GM21786 (cell line): ENCODE results near the gene STXBP3.

Source experiments
- ATAC-seq: cut with Tn5 transposase; IDR thresholded peaks from one replicate; pipeline ENCODE4 v1.9.1; 2021; ENCODE audit not compliant: unreplicated experiment

STXBP3 gene

GRCh38 chr1:108792420-108792819 is 45.9 kb downstream of the STXBP3 start:
- ATAC-seq, result no peak

- ATAC-seq, result no peak
Observed at GRCh38 chr1:108799001-108799400, 52.5 kb downstream of the STXBP3 start.

GRCh38 chr1:108801101-108801500 is 54.6 kb downstream of the STXBP3 start:
- ATAC-seq, result no peak

- ATAC-seq, result no peak
Observed at GRCh38 chr1:108803548-108803947, 57.1 kb downstream of the STXBP3 start.

- no peak for ATAC-seq
Observed at GRCh38 chr1:108808438-108808837, 62.0 kb downstream of the STXBP3 start.

- no peak for ATAC-seq
Observed at GRCh38 chr1:108811611-108812010, 65.1 kb downstream of the STXBP3 start.

GRCh38 chr1:108813326-108813725 is 66.9 kb downstream of the STXBP3 start:
- ATAC-seq, result no peak

- no peak for ATAC-seq
Observed at GRCh38 chr1:108814343-108815125, 68.1 kb downstream of the STXBP3 start.

- no peak for ATAC-seq
Observed at GRCh38 chr1:108815566-108815965, 69.1 kb downstream of the STXBP3 start.

GRCh38 chr1:108816049-108816893 is 69.8 kb downstream of the STXBP3 start:
- no peak for ATAC-seq

- ATAC-seq, result no peak
Observed at GRCh38 chr1:108817016-108817415, 70.5 kb downstream of the STXBP3 start.

GRCh38 chr1:108817811-108818210 is 71.3 kb downstream of the STXBP3 start:
- ATAC-seq, result no peak

GRCh38 chr1:108819878-108820277 is 73.4 kb downstream of the STXBP3 start:
- ATAC-seq, result no peak

GRCh38 chr1:108823632-108824031 is 77.2 kb downstream of the STXBP3 start:
- ATAC-seq, result no peak

GRCh38 chr1:108824051-108824450 is 77.6 kb downstream of the STXBP3 start:
- ATAC-seq, result no peak

- ATAC-seq, result no peak
Observed at GRCh38 chr1:108826081-108826635, 79.7 kb downstream of the STXBP3 start.

- ATAC-seq, result peak; percentile 61
Observed at GRCh38 chr1:108828074-108828961, 81.8 kb downstream of the STXBP3 start.

GRCh38 chr1:108829498-108829916 is 83.0 kb downstream of the STXBP3 start:
- no peak for ATAC-seq

GRCh38 chr1:108830119-108831008 is 83.9 kb downstream of the STXBP3 start:
- no peak for ATAC-seq

- ATAC-seq, result no peak
Observed at GRCh38 chr1:108831225-108831624, 84.8 kb downstream of the STXBP3 start.
